ENCODE measurements around the gene DUS3L.

The DUS3L gene, protein sequence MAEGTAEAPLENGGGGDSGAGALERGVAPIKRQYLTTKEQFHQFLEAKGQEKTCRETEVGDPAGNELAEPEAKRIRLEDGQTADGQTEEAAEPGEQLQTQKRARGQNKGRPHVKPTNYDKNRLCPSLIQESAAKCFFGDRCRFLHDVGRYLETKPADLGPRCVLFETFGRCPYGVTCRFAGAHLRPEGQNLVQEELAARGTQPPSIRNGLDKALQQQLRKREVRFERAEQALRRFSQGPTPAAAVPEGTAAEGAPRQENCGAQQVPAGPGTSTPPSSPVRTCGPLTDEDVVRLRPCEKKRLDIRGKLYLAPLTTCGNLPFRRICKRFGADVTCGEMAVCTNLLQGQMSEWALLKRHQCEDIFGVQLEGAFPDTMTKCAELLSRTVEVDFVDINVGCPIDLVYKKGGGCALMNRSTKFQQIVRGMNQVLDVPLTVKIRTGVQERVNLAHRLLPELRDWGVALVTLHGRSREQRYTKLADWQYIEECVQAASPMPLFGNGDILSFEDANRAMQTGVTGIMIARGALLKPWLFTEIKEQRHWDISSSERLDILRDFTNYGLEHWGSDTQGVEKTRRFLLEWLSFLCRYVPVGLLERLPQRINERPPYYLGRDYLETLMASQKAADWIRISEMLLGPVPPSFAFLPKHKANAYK

DNA sequence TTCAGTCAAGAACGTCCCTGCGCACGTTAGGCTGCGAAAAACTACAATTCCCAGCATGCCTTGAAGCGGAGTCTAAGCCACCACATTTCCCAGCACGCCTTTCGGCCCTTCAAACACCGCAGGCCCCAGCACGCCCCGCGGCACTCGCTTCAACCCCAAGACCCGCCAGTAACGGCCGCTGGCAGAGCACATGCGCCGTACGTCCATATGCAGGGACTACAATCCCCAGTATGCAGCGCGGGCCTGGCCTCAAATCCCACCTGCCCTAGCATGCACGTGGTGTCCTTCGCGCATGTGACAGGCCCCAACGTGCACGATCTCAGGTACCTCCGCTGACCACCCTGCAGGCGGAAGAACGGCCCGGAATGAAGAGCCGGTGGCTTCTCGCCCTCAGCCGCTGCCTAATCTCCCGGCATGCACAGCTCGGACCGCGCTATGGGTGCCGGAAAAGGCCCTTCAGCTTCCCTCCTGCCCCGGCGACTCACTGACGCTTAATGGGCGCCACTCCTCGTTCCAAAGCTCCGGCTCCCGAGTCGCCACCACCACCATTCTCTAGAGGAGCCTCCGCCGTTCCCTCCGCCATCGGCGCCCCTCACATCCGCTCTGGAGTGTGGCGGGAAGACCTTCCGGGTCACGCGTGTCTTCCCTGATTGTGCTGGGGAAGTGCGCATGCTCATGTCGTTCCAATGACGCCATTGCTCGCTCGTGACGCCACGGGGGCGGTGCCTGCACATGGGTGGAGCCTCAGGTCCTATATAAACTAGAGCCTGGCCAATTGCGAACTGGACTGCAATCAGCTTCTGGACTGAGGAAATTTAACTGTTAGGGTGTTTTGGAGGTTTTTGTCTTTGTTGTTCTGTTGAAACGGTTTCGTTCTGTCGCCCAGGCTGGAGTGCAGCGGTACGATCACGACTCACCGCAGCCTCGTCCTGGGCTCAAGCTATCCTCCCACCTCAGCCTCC is at the start of gene DUS3L:
DUS3L (minus strand) TSS at position 605 of the 962 bp plus-strand sequence; CDS start at position 583, 22 bp downstream.
- DNase-seq (ENCODE audit: low read depth): peak; percentile 89

DNA sequence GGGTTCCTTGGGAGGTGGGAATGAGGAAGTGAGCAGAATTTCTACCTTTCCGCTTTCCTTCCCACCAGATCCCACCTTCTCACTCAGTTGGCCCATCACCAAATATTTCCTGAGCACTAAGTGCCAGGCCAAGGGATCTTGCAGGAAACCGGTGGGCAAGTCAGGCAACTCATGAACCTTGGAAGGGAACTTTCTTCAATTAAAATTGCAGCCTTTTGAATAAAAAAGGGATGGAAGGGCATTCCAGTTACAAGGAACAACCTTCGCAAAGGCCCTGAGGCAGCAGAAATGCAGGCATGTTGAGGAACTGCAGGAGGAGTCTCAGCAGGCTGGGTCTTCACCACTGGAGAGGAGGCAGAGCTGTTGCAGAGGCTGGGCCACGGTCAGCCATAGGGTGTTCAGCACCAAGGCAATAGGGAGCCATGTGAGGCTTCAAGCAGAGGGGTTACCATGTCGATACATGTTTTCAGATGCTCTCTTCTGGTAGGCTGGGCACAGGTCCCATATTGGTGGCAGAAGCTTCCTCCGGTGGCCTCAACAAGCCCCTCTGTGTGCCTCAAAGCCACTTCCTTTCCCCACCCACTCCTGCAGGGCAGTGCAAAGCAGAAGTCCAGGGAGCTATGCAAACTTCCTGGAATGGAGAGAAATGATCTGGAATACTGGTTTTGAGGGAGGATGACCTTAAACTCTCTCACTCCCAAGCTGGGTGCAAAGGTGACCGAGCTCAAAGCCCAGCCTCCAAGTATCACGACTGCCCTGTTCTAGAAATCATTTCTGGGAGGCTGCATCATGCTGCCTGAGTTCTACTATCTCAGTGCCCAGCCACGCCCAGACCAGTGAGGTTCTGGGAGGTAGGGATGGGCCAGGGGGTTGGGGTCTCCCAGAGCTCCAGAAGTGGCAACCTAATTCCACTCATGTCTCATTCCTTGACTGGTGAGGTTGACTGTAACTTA is 48.4 kb upstream of the DUS3L start, which contains the start of gene FUT6:
FUT6 (minus strand) TSS at position 638 of the 953 bp plus-strand sequence. CDS start 7,135 bp downstream, outside the sequence.
- DNase-seq (ENCODE audit: low read depth): no peak

DNA sequence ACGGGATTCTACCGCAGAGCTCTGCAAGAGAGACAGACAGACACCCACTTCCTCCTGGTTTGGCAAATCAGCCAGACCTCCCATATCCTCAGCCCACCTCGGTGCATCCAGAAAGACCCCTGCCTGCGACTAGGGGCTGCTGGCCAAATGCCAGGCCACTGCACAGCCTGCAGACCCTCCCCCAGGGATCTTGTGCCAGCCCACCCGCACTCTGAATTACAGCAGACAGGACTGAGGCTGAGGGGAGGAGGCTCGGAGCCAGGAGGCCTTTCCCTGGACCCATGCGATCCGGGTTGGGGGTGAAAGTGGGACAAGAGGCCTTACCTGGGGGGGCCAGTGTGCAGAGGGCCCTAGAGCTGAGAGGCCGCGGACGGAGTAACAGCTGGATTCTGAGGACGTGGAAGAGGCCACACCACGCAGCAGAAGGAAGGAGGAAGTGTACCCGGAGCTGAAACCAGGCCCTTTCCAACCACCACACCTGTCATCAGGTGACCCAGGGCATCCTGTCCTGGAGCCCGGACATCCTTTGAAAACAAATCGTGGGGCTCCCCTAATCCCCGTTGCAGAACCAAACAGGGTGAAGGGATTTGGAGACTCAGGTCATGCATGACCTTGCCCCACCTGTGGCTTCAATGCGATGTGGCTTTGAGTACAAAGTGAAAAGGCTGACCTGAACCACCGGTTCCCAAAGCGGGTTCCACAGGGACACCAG is 47.5 kb upstream of the DUS3L start:
- DNase-seq (ENCODE audit: low read depth): no peak

DNA sequence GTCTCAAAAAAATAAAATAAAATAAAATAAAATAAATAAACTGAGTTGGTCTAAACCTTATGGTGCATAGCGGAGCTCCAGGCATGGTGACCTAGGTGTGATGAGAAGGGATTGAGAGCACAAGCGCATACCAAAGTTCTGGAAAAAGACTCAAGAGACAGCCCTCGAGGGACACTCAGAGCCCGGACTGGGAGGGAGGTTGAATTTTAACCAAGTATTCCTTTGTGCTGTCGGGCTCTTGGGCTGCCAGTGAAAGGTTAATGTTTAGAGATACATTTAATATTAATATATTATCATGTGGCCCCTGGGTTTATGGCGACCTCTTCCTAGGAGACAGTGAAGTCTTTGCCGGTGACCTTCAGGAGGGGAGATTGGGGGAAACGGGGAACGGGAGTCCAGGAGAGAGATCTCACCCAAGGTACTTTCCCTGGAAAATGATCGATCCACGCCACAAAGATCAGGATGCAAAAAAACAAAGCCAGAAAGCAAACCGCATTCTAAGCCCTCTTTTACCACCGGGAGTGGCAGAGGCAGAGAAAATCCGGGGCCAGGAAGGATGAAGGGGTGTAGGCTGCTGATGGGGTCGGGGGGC is 46.9 kb upstream of the DUS3L start:
- no peak for DNase-seq (ENCODE audit: low read depth)

DNA sequence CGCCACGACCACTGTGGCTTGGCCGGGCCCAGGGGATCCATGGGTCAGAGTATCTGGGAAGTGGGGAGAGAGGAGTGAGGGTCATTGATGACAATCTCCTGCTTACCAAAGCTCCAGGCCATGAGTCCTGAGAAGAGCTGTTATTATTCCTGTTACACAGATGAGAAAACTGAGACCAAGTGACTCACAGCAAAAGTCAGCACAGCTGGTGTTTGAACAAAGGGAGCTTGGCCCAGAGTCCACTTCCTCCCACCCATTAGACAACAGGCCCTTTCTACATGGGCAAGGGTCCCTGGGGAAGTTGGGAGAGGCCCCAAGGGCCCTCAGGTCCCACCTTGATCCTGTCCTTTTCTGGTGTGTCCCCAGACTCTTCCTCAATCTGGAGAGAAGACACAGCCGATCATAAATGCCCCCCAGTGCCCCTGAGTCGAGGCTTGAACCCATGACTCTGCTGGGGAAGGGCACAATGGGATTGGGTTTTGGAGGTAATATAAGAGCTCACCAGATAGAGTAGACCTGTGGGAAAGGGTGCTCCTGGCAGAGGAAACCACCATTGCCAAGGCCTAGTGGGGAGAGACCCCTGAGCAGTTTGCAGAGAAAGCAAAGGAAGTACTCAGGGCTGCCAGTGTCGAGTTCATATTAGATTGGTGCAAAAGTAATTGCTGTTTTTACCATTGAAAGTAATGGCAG is 41.7 kb upstream of the DUS3L start:
- DNase-seq (ENCODE audit: low read depth): no peak

DNA sequence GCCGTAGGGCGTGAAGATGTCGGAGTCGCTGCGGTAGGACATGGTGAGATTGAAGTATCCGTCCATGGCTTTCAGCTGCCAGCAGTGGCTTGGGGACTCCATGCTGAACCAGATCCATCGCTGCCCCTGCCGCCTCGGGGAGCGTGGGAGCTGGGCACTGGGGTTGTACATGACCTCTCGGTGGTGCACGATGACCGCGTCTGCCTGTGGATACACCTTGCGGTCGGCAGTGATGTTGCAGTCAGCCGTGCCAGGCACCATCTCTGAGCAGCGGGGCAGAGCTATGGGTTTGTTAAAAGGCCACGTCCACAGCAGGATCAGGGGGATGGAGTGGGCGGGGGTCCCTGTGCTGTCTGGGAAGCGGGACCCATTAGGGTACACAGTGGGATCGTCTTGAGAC is 41.1 kb upstream of the DUS3L start:
- no peak for DNase-seq (ENCODE audit: low read depth)

DNA sequence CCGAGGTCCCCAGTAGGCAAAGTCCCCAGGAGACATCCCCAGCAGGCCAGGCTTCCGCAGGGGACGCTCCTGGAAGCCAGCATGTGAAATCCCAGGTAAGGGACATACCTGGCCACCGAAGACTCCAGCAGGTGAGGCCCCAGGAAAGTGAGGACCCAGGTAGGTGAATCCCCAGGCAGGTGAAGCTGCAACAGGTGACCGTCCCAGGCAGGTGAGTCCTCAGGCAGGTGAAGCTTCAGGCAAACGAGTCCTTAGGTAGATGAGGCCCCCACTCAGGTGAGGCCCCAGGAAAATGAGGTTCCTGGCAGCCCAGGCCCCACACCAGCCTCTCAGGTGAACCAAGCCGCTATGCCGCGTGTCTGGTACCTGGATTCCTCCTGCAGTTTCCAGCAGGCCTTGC is 40.2 kb upstream of the DUS3L start:
- DNase-seq (ENCODE audit: low read depth): no peak

DNA sequence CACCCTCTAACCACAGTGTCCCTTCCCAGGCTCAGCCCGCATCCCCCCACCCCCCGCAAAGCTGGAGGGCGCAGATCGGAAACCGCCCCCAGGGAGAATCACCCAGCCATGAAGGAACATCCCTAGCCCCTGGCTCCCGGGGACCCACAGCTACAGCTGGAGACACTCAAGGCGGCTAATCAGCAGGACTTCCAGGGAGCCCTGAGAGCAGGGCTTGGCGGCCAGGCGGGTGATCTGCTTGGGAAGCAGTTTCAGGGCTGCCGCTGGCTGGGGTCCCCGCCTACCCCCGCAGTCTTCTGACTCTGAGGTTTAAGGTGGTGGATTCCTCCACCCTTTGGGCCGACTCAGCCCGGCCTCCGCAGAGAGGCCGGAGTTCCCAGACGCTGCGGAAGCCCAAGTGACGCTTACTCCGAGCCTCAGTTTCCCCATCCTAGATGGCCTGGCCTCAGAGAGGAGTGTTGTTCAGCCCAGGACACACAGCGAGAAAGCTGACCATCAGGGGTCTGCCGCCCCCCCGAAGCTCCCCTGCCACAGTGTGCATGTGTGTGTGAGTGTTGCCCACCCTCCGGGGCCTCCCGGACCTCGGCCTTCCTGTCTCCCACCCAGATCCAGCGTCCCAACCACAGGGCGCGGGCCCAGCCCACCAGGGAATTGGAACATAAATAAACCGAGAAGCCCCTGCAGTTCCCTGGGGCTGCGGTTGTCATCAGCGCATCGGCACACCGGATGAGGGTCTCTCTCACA is 38.8 kb upstream of the DUS3L start:
- no peak for DNase-seq (ENCODE audit: low read depth)

DNA sequence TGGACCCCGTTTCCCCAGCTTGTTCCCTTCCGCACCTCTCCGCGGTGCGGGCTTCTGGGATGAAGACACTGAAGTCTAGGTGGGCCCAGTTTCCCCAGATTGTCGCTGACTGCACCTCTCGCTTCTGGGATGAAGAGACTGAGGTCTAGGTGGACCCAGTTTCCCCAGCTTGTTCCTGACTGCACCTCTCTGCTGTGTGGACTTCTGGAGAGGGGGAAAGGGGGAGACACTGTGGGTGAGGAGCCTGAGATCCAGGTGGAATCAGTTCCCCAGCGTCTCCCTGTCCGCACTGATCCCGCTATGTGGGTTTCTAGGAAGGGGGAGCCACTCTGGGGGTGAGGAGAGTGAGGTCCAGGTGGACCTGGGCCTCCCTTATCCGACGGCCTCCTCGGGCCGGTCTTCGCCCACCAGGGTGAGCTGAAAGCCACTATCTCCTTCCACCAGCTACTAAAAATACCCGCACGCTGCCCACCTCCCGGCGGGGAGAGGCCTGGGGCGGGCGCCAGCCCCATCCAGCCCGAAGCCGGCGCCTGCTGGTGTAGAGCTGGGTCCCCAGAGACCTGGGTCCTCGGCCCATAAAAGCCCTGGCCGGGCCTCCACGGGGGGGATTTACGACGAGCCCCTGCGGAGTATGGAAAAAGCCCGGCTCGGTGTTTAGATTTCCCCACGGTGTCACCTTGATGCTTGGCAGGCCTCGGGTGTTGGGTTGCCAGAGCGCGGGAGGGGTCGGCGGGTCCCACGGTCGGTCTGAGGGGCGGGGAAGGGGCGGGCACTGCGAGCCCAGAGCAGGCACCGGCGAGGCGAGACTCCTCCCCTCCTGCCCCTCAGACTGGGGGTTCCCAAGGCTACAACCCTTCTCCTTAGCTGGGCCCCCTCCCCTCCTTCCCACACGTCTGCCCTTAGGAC is 38.0 kb upstream of the DUS3L start:
- peak; percentile 23 for DNase-seq (ENCODE audit: low read depth)

DNA sequence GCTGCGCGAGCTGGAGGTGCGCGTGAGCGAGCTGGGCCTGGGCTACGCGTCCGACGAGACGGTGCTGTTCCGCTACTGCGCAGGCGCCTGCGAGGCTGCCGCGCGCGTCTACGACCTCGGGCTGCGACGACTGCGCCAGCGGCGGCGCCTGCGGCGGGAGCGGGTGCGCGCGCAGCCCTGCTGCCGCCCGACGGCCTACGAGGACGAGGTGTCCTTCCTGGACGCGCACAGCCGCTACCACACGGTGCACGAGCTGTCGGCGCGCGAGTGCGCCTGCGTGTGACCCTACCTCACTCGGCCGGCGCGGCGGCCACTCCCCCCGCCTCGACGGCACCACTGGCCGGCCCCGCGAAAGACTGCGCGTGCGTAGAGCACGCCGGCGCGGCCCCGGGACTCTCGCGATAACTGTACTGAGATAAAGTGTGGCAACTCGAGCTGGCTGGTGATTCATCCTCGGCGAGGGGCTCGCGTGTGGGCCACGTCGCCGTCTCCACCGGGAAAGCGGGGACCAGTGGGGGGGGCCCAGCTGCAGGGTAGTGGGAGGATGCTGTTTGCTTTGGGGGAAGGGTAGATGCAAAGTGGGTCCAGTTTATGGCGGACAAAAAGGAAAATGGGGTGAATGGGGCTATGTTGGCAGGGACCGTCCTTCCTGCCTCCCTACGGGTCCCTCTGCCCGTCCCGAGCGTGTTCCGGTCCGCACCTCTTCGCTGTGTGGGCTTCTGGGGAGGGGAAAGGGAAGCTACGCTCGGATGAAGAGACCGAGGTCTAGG is 37.1 kb upstream of the DUS3L start:
- peak; percentile 96 for DNase-seq (ENCODE audit: low read depth)

DNA sequence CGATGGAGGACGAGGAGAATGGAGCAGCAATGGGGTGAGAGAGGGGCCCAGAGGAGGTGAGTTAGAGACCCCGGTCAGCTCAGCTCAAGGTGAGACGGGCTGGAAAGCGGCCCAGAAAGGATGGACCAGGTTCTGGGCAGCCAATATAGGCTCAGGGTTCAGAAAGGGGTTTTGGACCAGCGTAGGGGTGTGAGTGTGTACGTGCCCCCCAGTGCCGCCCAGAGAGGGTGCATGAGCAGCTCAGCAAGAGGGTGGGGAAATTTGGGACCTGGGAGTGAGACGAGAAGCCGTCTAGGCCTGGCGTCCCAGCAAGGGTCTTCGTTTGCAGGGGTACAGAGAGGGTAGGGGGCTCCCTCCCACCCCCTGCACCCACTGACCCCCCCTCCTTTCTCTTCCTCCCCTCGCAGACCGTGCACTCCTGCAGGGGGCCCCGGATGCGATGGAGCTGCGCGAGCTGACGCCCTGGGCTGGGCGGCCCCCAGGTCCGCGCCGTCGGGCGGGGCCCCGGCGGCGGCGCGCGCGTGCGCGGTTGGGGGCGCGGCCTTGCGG is 36.5 kb upstream of the DUS3L start:
- DNase-seq (ENCODE audit: low read depth): no peak

DNA sequence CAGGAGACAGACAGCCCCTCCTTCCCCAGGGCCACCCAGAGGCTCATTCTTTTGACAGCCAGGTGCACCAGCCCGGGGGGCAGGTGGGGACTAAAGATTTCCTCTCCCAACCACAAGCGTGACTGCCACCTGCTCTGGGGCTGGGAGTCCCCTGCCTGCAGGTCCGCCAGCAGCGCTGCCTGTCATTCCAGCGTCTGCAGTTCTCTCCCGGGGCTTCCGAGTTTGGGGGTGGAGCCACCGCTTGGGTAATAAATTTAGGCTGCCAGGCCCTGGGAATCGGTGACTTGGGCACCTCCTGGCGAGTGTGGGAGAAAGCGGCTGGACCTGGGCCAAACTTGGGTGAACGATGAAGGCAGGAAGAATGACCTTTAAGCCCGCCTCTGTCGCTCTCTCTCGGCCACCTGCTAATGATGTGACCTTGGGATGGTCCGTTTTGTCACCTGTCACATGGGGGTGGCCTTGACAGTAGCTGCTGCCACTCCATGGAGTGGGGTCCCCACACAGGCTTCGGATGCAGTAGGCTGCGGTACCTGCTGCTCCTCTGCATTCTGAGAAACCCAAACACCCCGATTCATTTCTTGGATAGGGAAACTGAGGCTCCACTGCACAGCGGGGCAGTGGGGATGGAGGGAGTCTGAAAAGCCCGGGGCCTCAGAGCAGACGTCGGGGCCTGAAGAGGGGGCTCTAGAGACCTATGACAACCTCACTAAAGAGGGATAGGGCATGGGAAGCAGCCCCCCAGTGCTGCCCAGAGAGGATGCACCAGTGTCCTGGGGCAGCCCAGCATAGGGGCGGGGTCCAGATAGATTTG is 35.8 kb upstream of the DUS3L start:
- DNase-seq (ENCODE audit: low read depth): no peak

DNA sequence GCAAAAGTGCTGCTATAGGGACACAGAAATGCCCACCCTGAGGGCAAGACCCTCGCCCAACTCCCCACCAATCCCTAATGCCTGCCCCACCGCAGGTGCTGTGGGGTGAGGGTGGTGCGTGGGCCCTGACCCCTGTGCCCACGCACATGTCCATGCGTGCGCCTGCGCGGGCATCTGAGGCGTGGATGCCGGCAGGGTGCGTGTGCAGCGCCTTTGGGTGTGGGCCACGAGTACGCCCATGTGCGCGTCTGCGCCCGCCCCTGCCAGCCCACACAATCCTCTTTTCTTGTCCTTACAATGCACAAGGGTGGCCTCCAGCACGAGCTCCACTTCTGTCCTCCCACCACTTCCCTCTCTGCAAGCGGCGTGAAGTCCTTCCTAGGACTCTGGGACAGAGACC is 34.2 kb upstream of the DUS3L start:
- no peak for DNase-seq (ENCODE audit: low read depth)

DNA sequence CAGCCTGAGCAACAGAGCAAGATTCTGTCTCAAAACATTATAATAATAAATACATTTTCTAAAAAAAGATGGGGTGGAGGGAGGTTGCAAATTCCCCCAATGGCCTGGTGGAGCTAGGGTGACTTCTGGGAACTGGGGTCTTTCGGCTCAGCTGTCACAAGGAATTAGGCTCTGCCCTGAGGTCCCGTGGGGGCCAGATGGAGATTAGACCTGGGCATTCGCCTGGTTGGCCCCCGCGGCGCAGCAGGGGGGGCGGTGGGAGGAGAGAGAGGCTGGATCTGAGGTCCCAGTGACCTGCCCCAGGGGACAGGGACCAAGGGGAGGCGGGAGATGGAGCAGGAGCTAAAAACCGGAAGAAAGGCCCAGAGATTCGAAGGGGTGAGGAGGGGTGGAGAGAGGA is 33.8 kb upstream of the DUS3L start:
- no peak for DNase-seq (ENCODE audit: low read depth)

DNA sequence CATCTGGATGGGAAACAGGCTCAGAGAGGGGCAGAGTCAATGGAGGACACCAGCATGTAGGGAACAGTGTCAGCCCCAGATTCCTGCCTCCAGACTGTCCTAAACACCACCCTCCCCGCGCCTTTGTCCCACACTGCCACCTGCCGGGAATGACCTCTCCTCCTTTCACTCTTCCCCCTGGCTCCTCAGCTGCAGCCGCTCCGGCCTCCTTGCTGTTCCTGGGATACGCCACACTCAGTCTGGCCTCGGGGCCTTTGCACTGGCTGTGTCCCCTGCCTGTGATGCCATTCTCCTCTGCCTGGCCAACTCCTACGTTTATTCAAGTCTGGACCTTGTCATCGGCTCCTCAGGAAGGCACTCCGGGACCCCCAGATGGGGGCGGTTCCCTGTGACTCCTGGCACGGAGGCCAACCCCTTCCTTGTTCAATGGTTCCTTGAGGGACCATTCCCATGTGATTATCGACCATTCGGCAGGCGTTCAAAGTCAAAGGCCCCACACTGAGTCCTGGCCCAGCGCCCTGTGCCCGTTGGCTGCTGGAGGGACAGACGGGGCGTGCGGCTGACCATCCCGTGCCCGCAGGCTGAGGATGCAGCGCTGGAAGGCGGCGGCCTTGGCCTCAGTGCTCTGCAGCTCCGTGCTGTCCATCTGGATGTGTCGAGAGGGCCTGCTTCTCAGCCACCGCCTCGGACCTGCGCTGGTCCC is 32.8 kb upstream of the DUS3L start:
- DNase-seq (ENCODE audit: low read depth): no peak

All from activated gamma-delta T cell treated with anti-CD3 and anti-CD28 coated beads, Interleukin-2, amount 50 U/mL, for 16 hours (primary cell).